ENCODE results near the gene PLLP.
"Not testable (repeated sequence)": the region's sequence is repeated elsewhere in the genome, so short reads cannot be mapped to it uniquely, and the experiment has no call there.

PLLP gene

GRCh38 chr16:57301126-57301817 is 16.8 kb upstream of the PLLP start:
- DNase-seq = no peak

- peak; percentile 87 to 93 for DNase-seq
These were observed 16.1 kb upstream of the PLLP start for GRCh38 chr16:57300387-57301125.

GRCh38 chr16:57299719-57300386 is 15.4 kb upstream of the PLLP start:
- DNase-seq = peak; percentile 55 to 72

GRCh38 chr16:57299009-57299718 is 14.7 kb upstream of the PLLP start:
- no peak for DNase-seq

GRCh38 chr16:57297856-57298255 is 13.4 kb upstream of the PLLP start:
- DNase-seq = no peak

- no peak for DNase-seq
These were observed 5.2 kb upstream of the PLLP start for GRCh38 chr16:57289391-57290257.

GRCh38 chr16:57285379-57285778 is 907 bp upstream of the PLLP start:
- DNase-seq = no peak

- DNase-seq = no peak
These were observed 486 bp upstream of the PLLP start for GRCh38 chr16:57284952-57285363.

- DNase-seq = no peak
These were observed 588 bp downstream of the PLLP start for GRCh38 chr16:57283959-57284208.

GRCh38 chr16:57283214-57283958 is 1.1 kb downstream of the PLLP start:
- no peak for DNase-seq

GRCh38 chr16:57282510-57283213 is 1.8 kb downstream of the PLLP start:
- DNase-seq = no peak

- no peak for DNase-seq
These were observed 2.7 kb downstream of the PLLP start for GRCh38 chr16:57281791-57282190.

GRCh38 chr16:57279780-57280638 is 4.5 kb downstream of the PLLP start:
- DNase-seq = no peak

- no peak for DNase-seq
These were observed 6.0 kb downstream of the PLLP start for GRCh38 chr16:57278494-57278893.

GRCh38 chr16:57277586-57277985 is 6.9 kb downstream of the PLLP start:
- DNase-seq = no peak

GRCh38 chr16:57276596-57276995 is 7.9 kb downstream of the PLLP start:
- no peak for DNase-seq

- DNase-seq = not testable (repeated sequence)
These were observed 8.5 kb downstream of the PLLP start for GRCh38 chr16:57275946-57276345.

- DNase-seq = no peak
These were observed 10.6 kb downstream of the PLLP start for GRCh38 chr16:57273826-57274225.

GRCh38 chr16:57273359-57273758 is 11.1 kb downstream of the PLLP start:
- no peak for DNase-seq

GRCh38 chr16:57271867-57272495 is 12.5 kb downstream of the PLLP start:
- no peak for DNase-seq
